OCI-LY7 (cell line): Measurements from ENCODE around the gene LEF1. TPM values are rescaled to one million over a fixed set of nuclear protein-coding genes. Genes with fewer than 3 reads are reported as not detected.

ENCODE experiments used
- BruUV-seq: library from RNA; stranded (reverse); fragments of 400-500 nt; replicated peaks from 2 replicates; lab custom pipeline; 2021; lab: Mats Ljungman, UMichigan
- CTCF ChIA-PET: fragments of 300-600 bp; sonication (Branson Sonifier 250); formaldehyde crosslinking; loops from one replicate; lab custom pipeline; 2022; ENCODE audit warnings: antibody characterized with exemption; ENCODE audit not compliant: unreplicated experiment; lab: Charles Lee
- POLR2A ChIA-PET: fragments of 300-600 bp; sonication (Branson Sonifier 250); formaldehyde crosslinking; loops from one replicate; lab custom pipeline; 2022; ENCODE audit warnings: antibody characterized with exemption; lab: Charles Lee
- DNase-seq: peaks from one replicate; pipeline ENCODE4 v3.0.0-alpha.2; 2015; ENCODE audit warnings: low spot score
- H2AFZ ChIP-seq: fragments of 200-600 bp; sonication (generic), shearing (Covaris generic); 2 replicates; pipeline ENCODE4 v1.6.1; 2014; ENCODE audit warnings: mild to moderate bottlenecking, antibody characterized with exemption, low read length, moderate library complexity
- H3K27ac ChIP-seq: fragments of 200-600 bp; sonication (generic); 2 replicates; pipeline ENCODE4 v1.5.1; 2014; ENCODE audit warnings: mixed run types, low read depth, mild to moderate bottlenecking, moderate library complexity, low read length, inconsistent platforms; ENCODE audit not compliant: poor library complexity, severe bottlenecking
- H3K36me3 ChIP-seq: fragments of 200-600 bp; sonication (generic); 2 replicates; pipeline ENCODE4 v1.6.1; 2014; ENCODE audit warnings: mild to moderate bottlenecking, antibody characterized with exemption, low read length, moderate library complexity, mixed read lengths; ENCODE audit not compliant: insufficient read depth
- H3K4me1 ChIP-seq: fragments of 200-600 bp; sonication (generic); 2 replicates; pipeline ENCODE4 v1.5.1; 2014; ENCODE audit warnings: mild to moderate bottlenecking, low read length; ENCODE audit not compliant: insufficient read depth, poor library complexity, severe bottlenecking
- H3K4me2 ChIP-seq: fragments of 200-600 bp; sonication (generic); 2 replicates; pipeline ENCODE4 v1.6.1; 2014; ENCODE audit warnings: mild to moderate bottlenecking, low read length
- H3K4me3 ChIP-seq: fragments of 200-600 bp; sonication (generic); 2 replicates; pipeline ENCODE4 v1.5.1; 2014; ENCODE audit warnings: mild to moderate bottlenecking, low read depth, low read length; ENCODE audit not compliant: poor library complexity, severe bottlenecking
- H3K79me2 ChIP-seq: fragments of 200-600 bp; sonication (generic); 2 replicates; pipeline ENCODE4 v1.6.1; 2016; ENCODE audit warnings: low read depth, mild to moderate bottlenecking, low read length, moderate library complexity, mixed read lengths; ENCODE audit not compliant: insufficient read depth
- H3K9me2 ChIP-seq: fragments of 200-600 bp; sonication (generic); 2 replicates; pipeline ENCODE4 v1.6.1; 2016; ENCODE audit warnings: mild to moderate bottlenecking, low read length, mixed read lengths; ENCODE audit not compliant: insufficient read depth
- H3K9me3 ChIP-seq: fragments of 200-600 bp; sonication (generic); 2 replicates; pipeline ENCODE4 v1.6.1; 2014; ENCODE audit warnings: mild to moderate bottlenecking, mixed run types, low read length, mixed read lengths
- H4K20me1 ChIP-seq: fragments of 200-600 bp; sonication (generic); 2 replicates; pipeline ENCODE4 v1.6.1; 2014; ENCODE audit warnings: mild to moderate bottlenecking, antibody characterized with exemption, low read length, moderate library complexity, mixed read lengths; ENCODE audit not compliant: insufficient read depth
- EZH2phosphoT487 ChIP-seq: fragments of 200-600 bp; sonication (generic); IDR thresholded peaks from 2 replicates; pipeline ENCODE4 v1.6.1; 2018; ENCODE audit warnings: low read depth, borderline replicate concordance, mild to moderate bottlenecking, mixed run types, antibody characterized with exemption, low read length, moderate library complexity, mixed read lengths
- intact Hi-C: fragments of 100-400 bp; cut with micrococcal nuclease; formaldehyde crosslinking; loops from one replicate; pipeline ENCODE4 v1.10.0; 2022; ENCODE audit not compliant: unreplicated experiment
- total RNA-seq, 2 experiments: library from RNA; depleted of rRNA in 1 of 2; stranded (reverse); fragments of >200 nt in 1 of 2; shearing (Covaris generic) in 1 of 2; gene quantifications; 2 replicates each; pipeline ENCODE4 v1.2.3, GENCODE V29; 2014 to 2022
- TF ChIP-seq, protein P1 (sequence below): fragments of 200-600 bp; sonication (generic); conservative IDR thresholded peaks from 2 replicates; pipeline ENCODE4 v1.5.1; 2014; ENCODE audit warnings: mild to moderate bottlenecking, antibody characterized with exemption, low read length, moderate library complexity, mixed read lengths

The LEF1 gene
- total RNA-seq, 2 experiments from 2014 or later, result 207 to 223 TPM

DNA sequence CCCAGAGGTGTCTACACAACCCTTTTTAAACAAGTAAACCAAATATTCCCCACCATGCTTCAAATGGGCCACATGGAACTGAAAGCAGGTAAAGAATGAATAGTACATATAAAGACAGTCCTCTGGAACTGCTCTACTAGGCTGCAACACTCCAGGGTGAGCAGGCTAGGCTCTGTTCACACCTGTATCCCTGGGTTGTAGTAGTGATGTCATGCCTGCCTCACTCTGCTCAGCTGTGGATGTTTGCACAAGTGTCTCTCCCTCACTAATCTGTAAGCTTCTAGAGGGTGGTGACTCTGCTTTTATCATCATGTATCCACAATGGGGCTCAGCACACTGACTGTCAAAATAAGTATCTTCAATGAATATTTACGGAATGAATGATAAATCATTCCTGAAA, 20.4 kb downstream of the LEF1 start:
- peaks cover 32% of the 10 kb centered on the region for H4K20me1 ChIP-seq
- no TSS peak for BruUV-seq
- H3K9me3 ChIP-seq, result no peaks in the 10 kb centered on the region
- H3K27ac ChIP-seq, result no peak overlapping the region
- DNase-seq, result no peak
- intact Hi-C loops, result no loop called here
- peaks cover 93% of the 10 kb centered on the region for H3K79me2 ChIP-seq
- no peak overlapping the region for H2AFZ ChIP-seq
- TF ChIP-seq, protein P1, sequence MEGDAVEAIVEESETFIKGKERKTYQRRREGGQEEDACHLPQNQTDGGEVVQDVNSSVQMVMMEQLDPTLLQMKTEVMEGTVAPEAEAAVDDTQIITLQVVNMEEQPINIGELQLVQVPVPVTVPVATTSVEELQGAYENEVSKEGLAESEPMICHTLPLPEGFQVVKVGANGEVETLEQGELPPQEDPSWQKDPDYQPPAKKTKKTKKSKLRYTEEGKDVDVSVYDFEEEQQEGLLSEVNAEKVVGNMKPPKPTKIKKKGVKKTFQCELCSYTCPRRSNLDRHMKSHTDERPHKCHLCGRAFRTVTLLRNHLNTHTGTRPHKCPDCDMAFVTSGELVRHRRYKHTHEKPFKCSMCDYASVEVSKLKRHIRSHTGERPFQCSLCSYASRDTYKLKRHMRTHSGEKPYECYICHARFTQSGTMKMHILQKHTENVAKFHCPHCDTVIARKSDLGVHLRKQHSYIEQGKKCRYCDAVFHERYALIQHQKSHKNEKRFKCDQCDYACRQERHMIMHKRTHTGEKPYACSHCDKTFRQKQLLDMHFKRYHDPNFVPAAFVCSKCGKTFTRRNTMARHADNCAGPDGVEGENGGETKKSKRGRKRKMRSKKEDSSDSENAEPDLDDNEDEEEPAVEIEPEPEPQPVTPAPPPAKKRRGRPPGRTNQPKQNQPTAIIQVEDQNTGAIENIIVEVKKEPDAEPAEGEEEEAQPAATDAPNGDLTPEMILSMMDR, result no peak
- TF ChIP-seq EZH2phosphoT487, result no peak
- ChIA-PET CTCF (no interaction called here), POLR2A (interaction anchor here (1.2 to 4.9 kb wide), 3 partner anchors 12 to 84 kb away, joined by 3 to 23 read pairs (median 4); no protein-coding TSS in a partner anchor)
- no peaks in the 10 kb centered on the region for H3K9me2 ChIP-seq
- peaks cover 25% of the 10 kb centered on the region for H3K4me1 ChIP-seq
- H3K4me3 ChIP-seq, result no peak overlapping the region
- peaks cover 95% of the 10 kb centered on the region for H3K36me3 ChIP-seq
- no peak overlapping the region for H3K4me2 ChIP-seq

DNA sequence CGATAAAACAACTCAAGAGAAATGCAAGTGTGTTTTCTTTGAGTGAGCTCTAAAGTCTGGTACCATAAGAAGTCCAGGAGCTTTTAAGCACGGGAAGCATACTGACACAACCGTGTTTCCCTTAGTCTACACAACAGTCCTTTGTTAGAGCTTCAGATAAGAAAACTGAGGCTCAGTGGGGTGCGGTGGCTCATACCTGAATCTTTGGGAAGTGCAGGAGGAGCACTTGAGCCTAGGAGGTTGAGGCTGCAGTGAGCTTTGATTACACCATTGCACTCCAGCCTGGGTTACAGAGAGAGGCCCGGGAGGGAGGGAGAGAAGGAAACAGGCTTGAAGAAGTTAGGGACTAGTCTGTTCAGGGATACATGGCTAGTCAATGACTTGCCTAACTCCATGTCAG, 21.9 kb downstream of the LEF1 start:
- DNase-seq, result no peak
- H3K9me2 ChIP-seq, result no peaks in the 10 kb centered on the region
- ChIA-PET POLR2A (interaction anchor here (2.8 kb wide), 1 partner anchor 12 kb away, joined by 26 read pairs; no protein-coding TSS in a partner anchor), CTCF (no interaction called here)
- no peaks in the 10 kb centered on the region for H3K9me3 ChIP-seq
- H3K4me2 ChIP-seq, result no peak overlapping the region
- H4K20me1 ChIP-seq, result peaks cover 35% of the 10 kb centered on the region
- no peak overlapping the region for H3K27ac ChIP-seq
- peaks cover 95% of the 10 kb centered on the region for H3K36me3 ChIP-seq
- peaks cover 40% of the 10 kb centered on the region for H3K4me1 ChIP-seq
- H3K4me3 ChIP-seq, result no peak overlapping the region
- BruUV-seq, result no TSS peak
- no peak overlapping the region for H2AFZ ChIP-seq
- intact Hi-C loops, result no loop called here
- H3K79me2 ChIP-seq, result peaks cover 94% of the 10 kb centered on the region
- no peak for TF ChIP-seq EZH2phosphoT487
- TF ChIP-seq, protein P1, result no peak

DNA sequence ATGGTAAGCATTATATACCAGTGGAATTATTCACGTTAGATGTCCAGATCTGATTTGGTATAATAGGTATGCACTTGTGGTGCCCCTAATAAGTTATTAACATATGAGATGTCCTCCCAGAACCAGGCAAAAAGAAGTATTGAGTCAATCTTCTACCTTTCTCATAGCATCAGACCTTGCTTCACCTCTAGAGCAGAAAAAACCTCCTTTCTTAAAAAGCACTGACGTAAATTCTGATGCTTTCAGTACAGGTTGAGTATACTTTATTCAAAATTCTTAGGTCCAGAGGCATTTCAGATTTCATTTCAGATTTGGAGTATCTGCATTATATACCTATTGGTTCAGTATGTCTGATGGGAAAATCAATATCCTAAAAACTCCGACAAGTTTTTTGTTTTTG, 22.4 kb downstream of the LEF1 start:
- Histone ChIP-seq H3K36me3 (peaks cover 95% of the 10 kb centered on the region), H3K27ac (no peak overlapping the region), H2AFZ (no peak overlapping the region), H3K9me3 (no peaks in the 10 kb centered on the region), H3K4me3 (no peak overlapping the region), H4K20me1 (peaks cover 40% of the 10 kb centered on the region), H3K4me2 (no peak overlapping the region), H3K79me2 (peaks cover 97% of the 10 kb centered on the region), H3K9me2 (no peaks in the 10 kb centered on the region), H3K4me1 (peaks cover 45% of the 10 kb centered on the region)
- CTCF ChIA-PET, result no interaction called here
- BruUV-seq, result no TSS peak
- no peak for DNase-seq
- intact Hi-C loops, result no loop called here
- TF ChIP-seq, protein P1, result no peak
- TF ChIP-seq EZH2phosphoT487, result no peak
- POLR2A ChIA-PET, result interaction anchor here (2.8 kb wide), 1 partner anchor 13 kb away, joined by 26 read pairs; no protein-coding TSS in a partner anchor
